Measurements from ENCODE around the gene C3orf20. TPM values are rescaled to one million over a fixed set of nuclear protein-coding genes. Genes with fewer than 3 reads are reported as not detected.

Gene C3orf20
- total RNA-seq, 1 experiment from 2014 or later = 0.03 TPM

DNA sequence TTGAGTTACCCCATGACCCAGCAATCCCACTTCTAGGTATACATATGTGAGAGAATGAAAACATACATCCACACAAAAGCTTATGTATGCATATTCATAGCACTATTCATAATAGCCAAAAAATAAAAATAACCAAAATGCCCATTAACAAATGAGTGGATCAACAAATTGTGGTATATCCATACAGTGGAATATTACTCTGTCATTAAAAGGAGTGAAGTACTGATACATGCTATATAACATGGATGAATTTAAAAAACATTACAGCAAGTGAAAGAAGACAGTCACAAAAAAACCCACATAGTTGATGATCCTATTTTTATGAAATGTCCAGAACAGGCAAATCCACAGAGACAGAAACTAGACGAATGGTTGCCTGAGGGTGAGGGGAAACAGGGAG, 5.2 kb downstream of the C3orf20 start:
- Histone ChIP-seq H3K27me3 (no peaks in the 10 kb centered on the region), H3K36me3 (no peaks in the 10 kb centered on the region), H3K4me3 (no peak overlapping the region), H3K9me3 (no peaks in the 10 kb centered on the region)
- DNase-seq = no peak

DNA sequence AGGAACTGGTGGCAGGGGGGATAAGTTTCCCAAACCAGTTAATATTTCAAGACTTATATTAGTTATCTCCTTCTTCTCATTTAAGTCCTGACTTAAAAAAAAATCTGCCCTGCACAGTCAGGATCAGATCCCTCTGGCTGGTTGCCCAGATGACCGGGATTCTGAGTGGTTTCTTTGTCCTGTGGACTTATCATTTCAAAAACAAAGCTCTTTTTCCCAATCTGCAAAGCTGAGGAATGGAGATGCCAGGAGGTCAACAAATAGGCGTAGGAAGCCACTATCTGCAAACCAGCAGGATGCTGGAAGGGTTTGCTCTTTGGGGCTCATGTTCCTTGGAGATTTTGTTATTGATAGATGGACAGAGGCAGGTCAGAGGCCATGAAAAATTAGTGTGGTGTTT, 5.8 kb downstream of the C3orf20 start:
- H3K4me3 ChIP-seq = no peak overlapping the region
- no peaks in the 10 kb centered on the region for H3K27me3 ChIP-seq
- peak; percentile 14 for DNase-seq
- H3K9me3 ChIP-seq = no peaks in the 10 kb centered on the region
- H3K36me3 ChIP-seq = no peaks in the 10 kb centered on the region

DNA sequence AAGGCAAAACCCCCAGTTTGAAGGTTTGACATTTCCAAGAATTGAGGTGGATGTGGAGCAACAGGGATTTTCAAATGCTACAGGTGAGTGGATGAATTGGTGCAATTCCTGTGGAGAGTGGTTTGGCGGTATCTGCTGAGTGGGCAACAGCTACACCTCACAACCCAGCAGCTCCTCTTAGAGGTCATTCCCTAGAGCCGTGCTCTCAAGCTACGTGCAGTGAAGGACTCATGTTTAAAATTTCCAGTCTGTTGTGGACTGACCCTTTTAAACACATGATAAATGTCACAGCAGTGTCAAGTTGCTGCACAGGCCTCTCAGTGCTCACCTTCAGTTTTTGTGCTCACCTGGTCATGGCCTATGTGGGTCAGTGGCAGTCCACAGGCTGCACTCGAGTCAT, 9.5 kb downstream of the C3orf20 start:
- DNase-seq = no peak
- H3K36me3 ChIP-seq = no peaks in the 10 kb centered on the region

DNA sequence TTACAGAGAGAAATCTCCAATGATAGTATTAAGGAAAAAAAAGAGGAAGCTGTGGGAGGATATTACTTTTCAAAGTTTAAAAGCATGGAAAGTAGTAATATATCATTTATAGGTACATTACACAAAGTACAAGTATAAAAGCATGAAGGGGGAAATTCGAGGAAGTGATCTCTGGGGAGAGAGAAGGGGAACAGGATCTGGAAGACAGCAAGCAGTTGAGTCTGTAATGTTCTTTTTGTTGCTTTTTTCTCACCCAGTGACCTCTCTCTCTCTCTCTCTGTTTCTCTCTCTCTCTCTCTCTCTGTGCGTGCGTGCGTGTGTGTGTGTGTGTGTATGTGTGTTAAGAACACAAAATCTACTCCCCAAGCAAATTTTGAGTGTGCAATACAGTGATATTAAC, 10.2 kb downstream of the C3orf20 start:
- no peak for DNase-seq
- no peaks in the 10 kb centered on the region for H3K36me3 ChIP-seq
- H3K9me3 ChIP-seq = no peaks in the 10 kb centered on the region
- H3K27me3 ChIP-seq = no peaks in the 10 kb centered on the region
- H3K4me3 ChIP-seq = no peak overlapping the region

More for the DNA sequence above, 9.5 kb downstream of the C3orf20 start:
- Histone ChIP-seq H3K9me3 (no peaks in the 10 kb centered on the region), H3K27me3 (no peaks in the 10 kb centered on the region), H3K4me3 (no peak overlapping the region)

DNA sequence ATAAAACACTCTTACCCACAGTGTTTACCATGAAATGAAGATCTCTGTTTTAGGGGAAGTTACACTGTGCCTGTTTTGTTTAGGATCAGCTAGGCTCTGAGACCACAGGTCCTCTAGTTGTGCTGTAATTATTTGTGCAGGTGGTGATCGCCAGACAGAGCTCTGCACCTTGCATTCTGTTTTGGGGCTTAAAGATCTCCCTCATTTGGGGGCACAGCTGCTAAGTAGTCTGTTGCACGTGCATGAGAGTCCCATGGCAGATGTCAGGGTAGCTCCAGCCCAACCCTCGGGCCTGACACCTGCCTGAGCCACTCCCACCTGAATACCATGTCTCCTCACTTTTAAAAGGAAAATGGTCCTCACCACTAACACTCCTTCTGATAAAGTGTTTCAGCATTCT, 12.4 kb downstream of the C3orf20 start:
- DNase-seq = no peak
- Histone ChIP-seq H3K36me3 (no peaks in the 10 kb centered on the region), H3K4me3 (no peak overlapping the region), H3K9me3 (no peaks in the 10 kb centered on the region), H3K27me3 (no peaks in the 10 kb centered on the region)

DNA sequence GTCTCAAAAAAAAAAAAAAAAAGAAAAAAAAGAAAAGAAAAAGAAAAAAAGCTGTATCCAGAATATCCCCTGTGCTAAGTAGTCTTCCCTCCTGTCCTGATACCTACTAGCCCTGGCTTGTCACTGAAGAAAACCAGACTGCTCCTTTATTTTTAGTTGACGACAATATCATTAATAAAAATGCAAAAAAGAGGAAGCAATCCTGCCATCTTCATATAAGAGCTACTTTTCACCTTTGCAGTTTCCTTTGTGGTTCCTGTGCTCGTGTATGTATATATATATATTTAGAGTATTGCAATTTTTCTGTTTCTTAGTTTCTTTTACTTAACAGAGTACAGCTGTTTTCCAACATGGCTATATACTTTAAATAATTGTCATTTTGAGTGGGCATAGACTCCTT, 13.6 kb downstream of the C3orf20 start:
- no peaks in the 10 kb centered on the region for H3K9me3 ChIP-seq
- no peak for DNase-seq
- H3K27me3 ChIP-seq = no peaks in the 10 kb centered on the region
- H3K36me3 ChIP-seq = no peaks in the 10 kb centered on the region
- no peak overlapping the region for H3K4me3 ChIP-seq

DNA sequence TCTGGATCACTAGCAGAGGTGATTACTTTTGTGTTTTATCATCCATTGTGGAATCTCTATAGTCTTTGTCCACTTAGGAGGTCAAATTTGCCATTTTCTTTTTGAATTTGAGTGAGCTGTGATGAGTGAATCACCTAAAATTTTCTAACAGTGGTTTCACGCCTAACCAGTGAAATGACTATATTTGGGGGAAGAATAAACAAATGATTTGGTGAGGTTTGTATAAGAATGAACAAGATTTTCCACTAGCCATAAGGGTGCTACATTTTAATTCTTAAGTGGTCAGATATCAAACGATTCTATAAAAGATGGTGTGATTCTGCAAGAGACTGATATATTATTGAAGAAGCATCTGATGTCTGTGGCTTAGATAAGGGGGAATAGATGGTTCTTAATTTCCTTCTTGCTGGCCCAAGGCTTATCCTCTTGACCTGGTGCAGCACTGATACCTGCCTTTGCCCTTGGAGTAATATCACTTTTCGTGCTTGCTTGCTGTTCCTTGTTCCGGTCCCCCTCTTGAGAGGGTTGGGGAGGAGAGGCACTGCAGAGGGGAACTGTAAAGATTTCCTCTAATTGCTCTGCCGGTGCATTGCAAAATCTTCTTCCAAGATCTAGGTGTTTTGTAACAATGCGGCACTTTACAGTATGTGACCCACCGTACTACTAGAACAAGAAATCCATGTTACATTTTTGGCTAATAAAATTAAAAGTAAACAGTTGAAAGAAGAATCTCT, 14.5 kb downstream of the C3orf20 start:
- Histone ChIP-seq H3K9me3 (no peaks in the 10 kb centered on the region), H3K4me3 (no peak overlapping the region), H3K27me3 (no peaks in the 10 kb centered on the region), H3K36me3 (no peaks in the 10 kb centered on the region)
- no peak for DNase-seq

DNA sequence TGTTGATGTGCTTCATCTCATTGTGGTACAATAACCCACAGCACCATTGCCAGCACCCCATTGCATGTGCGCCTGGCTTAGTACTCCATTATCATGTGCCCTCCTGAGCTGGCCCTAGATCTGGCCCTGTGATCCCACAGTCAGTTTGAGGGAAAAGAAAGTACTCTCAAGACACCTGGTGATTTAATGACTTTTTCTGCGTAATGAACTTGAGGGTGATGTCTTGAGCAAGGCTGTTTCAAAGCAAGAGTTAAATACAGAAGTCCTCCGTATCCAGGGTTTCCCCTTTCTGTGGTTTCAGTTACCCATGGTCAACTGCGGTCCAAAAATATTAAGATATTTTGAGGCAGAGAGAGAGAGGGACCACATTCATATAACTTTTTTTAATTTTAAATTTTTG, 16.3 kb downstream of the C3orf20 start:
- Histone ChIP-seq H3K36me3 (no peaks in the 10 kb centered on the region), H3K27me3 (no peaks in the 10 kb centered on the region), H3K4me3 (no peak overlapping the region), H3K9me3 (no peaks in the 10 kb centered on the region)
- no peak for DNase-seq

DNA sequence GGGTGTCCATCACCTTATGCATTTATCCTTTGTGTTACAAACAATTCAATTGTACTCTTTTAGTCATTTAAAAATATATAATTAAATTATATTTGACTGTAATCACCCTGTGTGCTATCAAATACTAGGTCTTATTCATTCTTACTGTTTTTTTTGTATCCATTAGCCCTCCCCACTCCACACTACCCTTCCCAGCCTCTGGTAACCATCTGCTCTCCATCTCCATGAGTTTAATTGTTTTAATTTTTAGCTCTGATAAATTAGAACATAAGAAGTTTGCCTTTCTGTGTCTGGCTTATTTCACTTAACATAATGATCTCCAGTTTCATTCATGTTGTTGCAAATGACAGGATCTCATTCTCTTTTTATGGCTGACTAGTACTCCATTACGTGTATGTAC, 16.8 kb downstream of the C3orf20 start:
- Histone ChIP-seq H3K9me3 (no peaks in the 10 kb centered on the region), H3K4me3 (no peak overlapping the region), H3K27me3 (no peaks in the 10 kb centered on the region), H3K36me3 (no peaks in the 10 kb centered on the region)
- no peak for DNase-seq

DNA sequence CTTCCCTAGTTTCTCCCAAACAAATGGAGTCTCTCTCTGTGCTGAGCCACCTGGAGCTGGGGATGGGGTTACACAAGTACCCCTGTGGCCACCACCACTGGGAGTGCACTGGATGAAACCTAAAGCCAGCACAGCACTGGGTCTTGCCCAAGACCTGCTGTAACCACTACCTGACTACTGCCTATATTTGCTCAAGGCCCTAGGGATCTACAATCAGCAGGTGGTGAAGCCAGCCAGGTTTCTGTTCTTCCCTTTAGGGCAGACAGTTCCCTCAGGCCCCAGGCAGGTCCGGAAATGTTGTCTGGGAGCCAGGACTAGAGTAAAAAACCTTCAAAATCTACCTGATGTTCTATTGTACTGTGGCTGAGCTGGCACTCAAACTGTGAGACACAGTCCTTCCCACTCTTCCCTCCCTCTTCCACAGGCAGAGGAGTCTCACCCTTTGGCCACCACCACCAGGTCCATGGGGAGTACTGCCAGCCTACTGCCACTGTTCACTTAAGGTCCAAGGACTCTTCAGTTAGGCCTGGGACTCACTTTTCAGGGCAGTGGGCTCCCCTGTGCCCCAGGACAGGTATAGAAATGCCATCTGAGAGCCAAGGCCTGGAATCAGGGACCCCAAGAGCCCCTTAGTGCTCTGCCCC, 23.8 kb downstream of the C3orf20 start:
- no peak overlapping the region for H3K4me3 ChIP-seq
- no peaks in the 10 kb centered on the region for H3K27me3 ChIP-seq
- H3K36me3 ChIP-seq = no peaks in the 10 kb centered on the region

DNA sequence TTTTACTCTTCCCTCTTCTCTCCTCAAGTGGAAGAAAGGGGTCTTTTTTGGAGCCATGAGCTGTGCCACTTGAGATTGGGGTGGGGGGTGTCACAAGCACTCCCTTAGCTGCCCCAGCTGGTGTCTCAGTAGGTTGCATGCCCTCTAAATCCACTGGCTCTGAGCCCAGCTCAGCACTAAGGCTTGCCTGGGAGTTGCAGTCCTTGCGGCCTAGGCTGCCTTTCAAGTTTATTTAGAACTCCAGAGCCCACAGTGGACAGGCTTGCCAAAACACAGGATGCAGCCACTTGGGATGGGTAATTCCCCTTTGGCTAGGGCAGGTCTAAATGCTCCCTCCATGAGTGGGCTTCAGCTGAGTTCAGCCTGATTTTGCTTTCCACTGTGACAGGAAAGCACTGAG, 24.7 kb downstream of the C3orf20 start:
- Histone ChIP-seq H3K9me3 (no peaks in the 10 kb centered on the region), H3K27me3 (no peaks in the 10 kb centered on the region), H3K4me3 (no peak overlapping the region), H3K36me3 (no peaks in the 10 kb centered on the region)
- peak; percentile 33 for DNase-seq

More for the DNA sequence above, 23.8 kb downstream of the C3orf20 start:
- H3K9me3 ChIP-seq = no peaks in the 10 kb centered on the region
- no peak for DNase-seq

DNA sequence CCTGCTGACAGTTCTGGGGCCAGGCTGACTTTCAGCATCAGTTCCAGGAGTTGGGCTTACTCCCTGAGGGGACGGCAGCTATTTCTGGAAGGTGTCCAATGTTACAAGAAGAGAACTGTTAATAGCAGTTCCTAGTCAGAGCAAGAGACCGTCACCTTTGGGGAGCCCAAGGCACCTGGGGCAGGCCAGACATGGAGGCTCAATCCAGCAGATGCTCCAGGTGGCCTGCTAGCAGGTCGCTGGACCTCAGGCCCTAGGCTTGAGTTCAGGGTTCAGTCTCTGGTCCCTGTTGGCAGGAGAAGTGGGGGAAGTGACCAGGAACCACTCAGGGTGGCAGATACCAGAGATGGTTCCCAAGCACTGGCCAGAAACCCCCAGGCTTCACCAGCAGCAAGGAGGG, 25.9 kb downstream of the C3orf20 start:
- no peaks in the 10 kb centered on the region for H3K36me3 ChIP-seq
- DNase-seq = no peak
- H3K27me3 ChIP-seq = no peaks in the 10 kb centered on the region
- no peaks in the 10 kb centered on the region for H3K9me3 ChIP-seq
- H3K4me3 ChIP-seq = no peak overlapping the region

DNA sequence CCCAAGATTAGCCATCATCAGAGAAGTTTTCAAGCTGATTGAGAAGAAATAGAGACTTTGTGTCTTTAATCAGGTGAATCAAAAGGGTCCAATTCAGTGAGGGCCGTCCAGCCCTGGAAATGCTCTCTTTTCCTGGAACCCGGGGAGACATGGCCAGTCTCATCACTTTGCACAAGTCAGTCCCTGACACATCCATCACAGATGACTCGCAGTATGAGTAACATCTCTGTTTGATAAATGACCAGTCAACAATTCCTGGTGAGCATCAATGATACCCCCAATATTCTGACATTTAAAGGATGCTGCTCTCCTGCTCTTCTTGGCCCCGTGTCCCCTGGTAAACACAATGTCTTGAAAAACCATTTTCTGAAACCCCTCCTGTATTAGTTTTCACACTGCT, 26.7 kb downstream of the C3orf20 start:
- Histone ChIP-seq H3K36me3 (no peaks in the 10 kb centered on the region), H3K4me3 (no peak overlapping the region), H3K27me3 (no peaks in the 10 kb centered on the region), H3K9me3 (no peaks in the 10 kb centered on the region)
- no peak for DNase-seq

DNA sequence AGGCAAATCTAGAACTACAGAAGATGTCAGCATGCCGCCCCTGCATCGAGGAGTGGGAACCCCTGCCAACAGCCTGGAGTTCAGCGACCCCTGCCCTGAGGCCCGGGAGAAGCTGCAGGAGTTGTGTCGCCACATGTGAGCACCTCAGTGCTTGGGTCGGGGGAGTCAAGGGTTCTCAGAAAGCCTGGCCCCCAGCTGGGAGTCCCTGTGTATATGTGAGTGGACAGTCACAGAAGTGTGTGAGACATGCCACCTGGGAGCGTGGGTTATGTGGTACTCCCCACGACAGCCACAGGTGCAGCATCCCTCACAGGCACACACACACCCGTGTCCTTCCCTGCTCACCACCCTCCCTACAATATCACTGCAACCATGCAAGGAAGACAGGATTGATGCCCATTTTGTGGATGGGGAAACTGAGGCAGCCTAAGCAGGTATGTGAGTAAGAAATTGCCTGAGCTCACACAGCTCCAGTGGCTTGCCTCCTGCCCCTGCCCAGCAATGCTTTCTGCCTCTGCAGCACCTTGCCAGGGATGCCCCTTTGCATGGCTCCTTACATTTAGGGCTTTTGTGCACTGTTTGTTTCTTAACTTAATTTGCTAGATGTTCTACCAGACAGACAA, 28.3 kb downstream of the C3orf20 start:
- Histone ChIP-seq H3K4me3 (no peak overlapping the region), H3K9me3 (no peaks in the 10 kb centered on the region), H3K36me3 (no peaks in the 10 kb centered on the region), H3K27me3 (no peaks in the 10 kb centered on the region)
- no peak for DNase-seq

DNA sequence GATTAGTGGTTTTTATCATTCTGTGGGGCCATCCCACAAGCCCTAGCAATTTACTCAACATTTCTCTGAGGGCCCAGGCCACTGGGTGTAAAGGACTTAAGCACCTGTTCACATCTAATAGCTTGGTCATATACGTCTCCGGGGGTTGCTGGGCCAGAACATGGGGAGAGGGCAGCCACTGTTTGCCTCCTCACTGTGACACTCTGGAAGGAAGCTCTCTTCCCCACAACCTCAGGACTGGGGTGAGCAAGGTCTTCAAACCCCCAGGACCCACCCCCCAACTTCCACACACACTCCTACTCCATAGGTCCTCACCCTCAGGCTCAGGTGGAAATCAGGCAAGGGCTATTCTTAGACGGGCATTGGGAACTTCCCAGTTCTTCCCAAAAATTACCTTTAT, 28.9 kb downstream of the C3orf20 start:
- Histone ChIP-seq H3K4me3 (no peak overlapping the region), H3K36me3 (no peaks in the 10 kb centered on the region), H3K9me3 (no peaks in the 10 kb centered on the region), H3K27me3 (no peaks in the 10 kb centered on the region)
- DNase-seq = no peak

DNA sequence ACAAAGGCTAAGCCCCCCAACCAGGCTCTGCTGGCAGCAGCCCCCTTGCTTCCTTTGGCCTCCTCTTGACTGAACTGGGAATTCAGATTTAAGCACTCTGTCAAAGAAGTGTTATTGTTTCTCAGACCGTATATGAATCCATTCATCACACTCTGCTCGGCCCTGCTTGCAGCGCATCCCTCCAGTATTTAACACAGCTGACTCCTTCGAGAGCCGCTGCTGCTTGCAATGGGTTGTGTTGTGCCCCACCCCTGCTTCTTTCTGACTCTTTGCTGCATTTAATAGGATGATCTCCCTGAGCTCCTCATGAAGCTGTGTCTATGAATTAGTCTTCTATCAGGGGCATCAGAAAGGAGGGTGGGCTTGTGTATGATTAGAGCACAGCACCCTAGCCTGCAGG, 31.2 kb downstream of the C3orf20 start:
- no peak for DNase-seq

DNA sequence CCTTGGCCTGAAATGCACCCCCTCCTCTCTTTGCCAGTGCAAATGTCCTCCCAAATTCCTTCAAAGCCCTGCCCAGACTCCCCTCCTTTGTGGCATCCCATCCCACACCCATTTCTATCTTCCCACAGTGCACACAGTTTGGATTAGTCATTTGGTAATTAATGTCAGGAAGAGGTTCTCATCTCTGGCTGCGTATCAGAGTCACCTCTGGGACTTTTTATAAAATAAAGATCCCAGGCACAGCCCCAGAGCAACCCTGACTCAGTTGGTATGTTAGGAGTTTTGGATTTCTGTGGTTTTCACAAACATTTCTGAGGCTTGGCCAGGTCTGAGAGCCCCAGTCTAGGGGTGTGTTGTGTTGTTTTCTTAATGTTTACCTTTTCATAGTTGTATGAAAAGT, 41.6 kb downstream of the C3orf20 start:
- Histone ChIP-seq H3K36me3 (no peaks in the 10 kb centered on the region), H3K4me3 (no peak overlapping the region), H3K27me3 (no peaks in the 10 kb centered on the region), H3K9me3 (no peaks in the 10 kb centered on the region)
- DNase-seq = no peak

More for the DNA sequence above, 31.2 kb downstream of the C3orf20 start:
- Histone ChIP-seq H3K4me3 (no peak overlapping the region), H3K36me3 (no peaks in the 10 kb centered on the region), H3K27me3 (no peaks in the 10 kb centered on the region), H3K9me3 (no peaks in the 10 kb centered on the region)

DNA sequence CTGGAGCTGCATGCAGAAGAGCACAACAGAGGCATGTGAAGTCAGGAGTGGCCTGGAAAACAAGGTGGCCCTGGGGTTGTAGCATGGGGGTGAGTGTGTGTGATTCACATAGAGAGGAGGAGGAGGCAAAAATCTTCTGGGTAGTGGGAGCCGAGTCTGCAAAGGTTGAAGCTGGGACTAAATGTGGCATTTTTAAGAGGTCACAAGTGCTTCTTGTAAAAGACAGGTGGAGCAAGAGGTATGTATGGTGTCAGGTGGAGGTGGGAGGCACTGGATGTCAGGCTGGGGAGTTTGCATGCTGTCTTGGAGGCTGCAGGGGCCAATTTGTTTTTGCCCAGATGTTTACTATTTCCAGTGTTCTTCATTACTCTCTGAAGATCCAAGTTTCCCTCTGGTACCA, 42.4 kb downstream of the C3orf20 start:
- Histone ChIP-seq H3K27me3 (no peaks in the 10 kb centered on the region), H3K4me3 (no peak overlapping the region), H3K9me3 (no peaks in the 10 kb centered on the region), H3K36me3 (no peaks in the 10 kb centered on the region)
- DNase-seq = no peak

All from MG63 (cell line).